NCI-H1092 treated with DMSO at 0.1 percent for 48 hours (cell line): ENCODE measurements around the gene CLIP2.
"Not testable (repeated sequence)": the region's sequence is repeated elsewhere in the genome, so short reads cannot be mapped to it uniquely, and the experiment has no call there.

Source experiments
- DNase-seq: peaks from one replicate; lab custom pipeline; 2025; lab: John Stamatoyannopoulos, UW

The CLIP2 gene

DNA sequence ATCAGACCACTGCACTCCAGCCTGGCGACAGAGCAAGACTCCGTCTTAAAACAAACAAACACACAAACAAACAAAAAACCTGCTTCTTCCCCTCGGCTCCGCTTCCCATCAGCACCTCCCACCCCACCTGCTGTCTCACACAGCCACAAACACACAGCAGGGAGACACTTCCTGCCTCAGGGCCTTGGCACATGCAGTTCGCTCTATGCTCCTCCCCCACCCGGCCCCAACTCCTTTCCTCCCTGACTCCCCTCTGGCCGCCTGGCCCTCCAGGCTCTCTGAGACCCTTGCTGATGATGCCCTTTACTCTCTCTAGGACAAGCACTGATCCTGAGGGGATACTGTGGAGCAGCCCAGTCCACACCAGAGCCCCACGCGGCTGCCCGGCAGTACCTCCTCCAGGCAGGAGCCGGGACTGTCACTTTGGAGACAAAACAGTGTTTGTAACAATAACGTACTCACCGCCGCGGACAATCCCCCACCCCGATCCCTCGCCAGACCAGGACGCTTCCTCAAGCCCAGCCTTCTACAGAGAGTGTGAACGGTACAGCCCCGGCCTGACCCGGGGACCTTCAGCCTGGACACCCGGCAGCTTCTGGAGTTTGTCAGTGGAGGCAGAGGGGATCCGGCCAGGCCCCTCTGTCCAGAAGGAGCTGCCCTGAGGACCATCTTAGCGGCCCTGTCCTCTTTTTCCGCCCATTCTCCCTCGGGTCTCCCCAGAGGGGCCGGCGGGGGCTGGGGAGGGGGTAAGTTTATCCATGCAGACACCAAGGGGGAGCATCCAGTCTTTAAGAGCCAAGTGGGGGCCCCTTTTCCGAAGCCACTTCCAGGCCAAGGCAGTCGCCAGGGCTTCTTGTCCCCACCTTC is 114.5 kb downstream of the CLIP2 start:
- DNase-seq = no peak

DNA sequence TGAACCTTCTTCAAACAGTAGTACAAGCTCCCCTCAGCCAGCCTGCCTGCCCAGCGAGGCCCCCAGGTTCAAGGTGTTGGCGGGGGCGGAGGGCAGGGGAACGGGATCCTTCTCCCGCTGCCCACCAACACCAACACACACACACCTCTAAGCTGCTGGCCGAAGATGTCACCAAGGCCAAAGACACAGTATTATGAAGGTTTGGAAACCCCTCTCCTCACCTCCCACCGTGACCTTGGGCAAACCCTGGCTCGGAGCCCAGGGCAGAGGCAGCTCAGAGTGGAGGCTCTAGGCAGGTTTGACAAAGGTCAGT is 115.1 kb downstream of the CLIP2 start:
- DNase-seq = no peak

DNA sequence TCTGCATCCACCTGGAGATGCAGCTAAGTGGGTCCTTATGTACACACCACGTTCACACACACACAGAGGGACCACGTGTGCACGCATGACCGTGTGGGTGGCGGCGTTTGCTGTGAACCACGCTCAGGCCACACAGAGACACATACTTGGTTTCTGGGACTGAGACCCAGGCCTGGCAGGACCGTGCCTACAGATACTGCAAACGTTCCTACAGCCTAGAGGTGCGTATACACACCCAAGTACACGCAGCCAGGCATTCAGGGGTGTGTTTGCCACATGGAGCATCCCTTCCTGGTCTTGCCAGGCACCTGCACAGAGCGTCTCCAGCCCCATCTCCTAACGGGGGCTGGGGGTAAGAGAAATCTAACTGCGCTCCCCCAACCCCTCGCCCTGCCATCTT is 115.5 kb downstream of the CLIP2 start:
- DNase-seq = no peak

DNA sequence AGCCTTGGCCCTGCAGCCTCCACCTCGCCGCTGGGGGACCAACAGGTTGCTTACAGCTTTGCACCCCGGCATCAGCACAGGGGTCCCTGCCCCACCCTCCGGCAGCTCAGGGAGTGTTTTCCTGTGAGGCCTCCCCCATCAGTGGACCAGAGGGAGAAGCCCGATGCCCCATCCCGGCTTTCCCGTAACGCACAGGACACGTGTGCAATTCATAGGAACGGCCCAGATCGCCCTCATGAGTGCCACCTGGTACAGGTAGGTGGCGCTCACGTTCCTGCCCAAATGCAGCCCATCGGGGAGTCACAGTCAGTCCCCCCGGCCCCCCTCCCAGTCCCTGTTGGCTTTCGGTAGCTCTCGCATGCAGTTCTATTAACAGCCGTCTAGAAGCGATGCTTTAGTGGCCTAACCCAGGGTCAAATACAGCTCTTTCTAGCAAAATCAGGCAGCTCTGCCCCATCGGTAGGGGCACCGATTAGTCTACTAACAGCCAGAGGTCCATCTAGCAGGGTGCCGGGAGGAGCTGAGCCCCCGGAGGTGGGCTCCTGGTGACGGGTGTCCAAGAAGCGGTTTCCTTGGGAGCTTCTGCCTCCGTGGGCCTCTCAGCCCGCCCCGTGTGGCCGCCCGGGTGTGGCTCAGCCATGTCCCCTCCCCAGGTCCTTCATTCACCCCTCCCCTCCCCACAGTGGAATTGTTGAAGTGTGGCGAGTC is 116.1 kb downstream of the CLIP2 start:
- no peak for DNase-seq

DNA sequence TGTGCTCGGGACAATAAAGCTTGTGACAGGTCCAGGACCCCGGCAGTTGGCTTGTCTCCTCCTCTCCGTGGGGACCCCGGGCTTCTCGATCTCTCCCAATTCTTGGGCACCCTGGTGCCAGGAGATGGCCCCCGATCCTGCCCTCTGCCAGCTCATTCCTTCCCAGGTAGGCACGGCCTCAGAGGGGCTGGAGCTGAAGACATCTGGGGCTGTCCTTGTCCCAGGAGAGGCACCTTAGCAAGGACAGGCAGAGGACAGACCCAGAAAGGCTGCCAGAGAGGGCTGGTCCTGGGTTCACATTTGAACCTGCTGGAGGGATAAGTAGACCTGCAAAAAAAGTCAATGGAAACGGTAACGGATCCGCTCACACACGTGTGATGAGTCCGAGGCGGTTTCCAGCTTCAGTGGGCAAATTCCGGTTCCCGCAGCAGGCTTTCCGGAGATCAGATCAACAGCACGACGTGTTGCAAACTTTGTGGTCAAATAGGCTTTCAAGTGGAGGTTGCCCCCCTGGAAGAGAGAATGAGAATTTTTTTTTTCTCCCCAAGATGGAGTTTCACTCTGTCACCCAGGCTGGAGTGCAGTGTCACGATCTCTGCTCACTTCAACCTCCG is 116.8 kb downstream of the CLIP2 start:
- no peak for DNase-seq

DNA sequence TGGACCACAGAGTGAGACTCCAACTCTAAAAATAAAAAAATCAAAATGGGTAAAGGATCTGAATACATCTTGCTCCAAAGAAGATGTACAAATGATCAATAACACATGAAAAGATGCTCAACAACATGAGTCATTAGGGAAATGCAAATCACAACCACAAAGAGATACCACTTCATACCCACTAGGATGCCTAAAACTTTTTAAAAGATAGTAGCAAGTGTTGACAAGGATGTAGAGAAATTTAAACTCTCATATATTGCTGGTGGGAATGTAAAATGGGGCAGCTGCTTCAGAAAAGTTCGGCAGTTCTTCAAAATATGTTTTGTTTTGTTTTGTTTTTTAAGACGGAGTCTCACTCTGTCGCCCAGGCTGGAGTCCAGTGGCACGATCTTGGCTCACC is 118.8 kb downstream of the CLIP2 start:
- no peak for DNase-seq

DNA sequence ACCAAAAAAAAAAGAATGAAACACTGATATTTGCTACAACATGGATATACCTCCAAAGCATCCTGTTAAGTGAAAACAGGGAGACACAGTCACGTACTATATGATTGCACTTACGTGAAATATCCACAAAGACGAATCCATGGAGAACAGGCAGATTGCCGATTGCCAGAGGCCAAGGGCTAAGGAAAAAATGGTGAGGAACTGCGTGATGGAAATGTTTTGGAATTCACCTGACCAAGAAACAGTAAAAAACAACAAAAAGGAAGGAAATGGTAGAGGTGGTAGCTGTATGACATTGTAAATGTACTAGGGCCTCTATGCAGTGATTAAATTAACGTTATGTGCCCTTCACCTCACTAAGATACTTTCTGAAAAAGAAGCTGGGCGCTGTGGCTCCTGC is 120.4 kb downstream of the CLIP2 start:
- DNase-seq = no peak

DNA sequence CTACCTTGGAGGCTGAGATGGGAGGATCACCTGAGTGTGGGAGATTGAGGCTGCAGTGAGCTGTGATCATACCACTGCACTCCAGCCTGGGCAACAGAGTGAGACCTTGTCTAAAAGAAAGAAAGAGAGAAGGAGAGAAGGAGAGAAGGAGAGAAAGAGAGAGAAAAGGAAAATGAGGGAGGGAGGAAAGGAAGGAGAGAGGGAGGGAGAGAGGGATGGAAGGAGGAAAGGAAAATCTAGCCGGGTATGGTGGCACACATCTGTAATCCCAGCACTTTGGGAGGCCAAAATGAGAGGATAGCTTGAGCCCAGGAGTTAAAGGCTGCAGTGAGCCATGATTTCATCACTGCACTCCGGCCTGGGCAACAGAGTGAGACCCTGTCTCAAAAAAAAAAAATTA is 121.6 kb downstream of the CLIP2 start:
- no peak for DNase-seq

DNA sequence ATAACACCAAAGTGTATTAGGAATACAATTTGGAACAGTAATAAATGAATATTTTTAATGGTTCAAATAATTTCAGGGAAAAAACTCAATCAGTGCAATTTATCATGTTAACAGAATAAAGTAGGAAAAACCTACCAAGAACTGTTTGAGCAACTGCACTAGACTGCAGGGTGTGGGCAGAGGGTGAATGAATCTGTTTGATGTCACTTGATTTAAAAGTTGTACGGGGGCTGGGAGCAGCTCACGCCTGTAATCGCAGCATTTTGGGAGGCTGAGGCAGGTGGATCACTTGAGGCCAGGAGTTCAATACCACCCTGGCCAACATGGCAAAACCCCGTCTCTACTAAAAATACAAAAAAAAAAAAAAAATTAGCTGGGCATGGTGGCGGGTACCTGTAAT is 122.4 kb downstream of the CLIP2 start:
- DNase-seq = not testable (repeated sequence)

DNA sequence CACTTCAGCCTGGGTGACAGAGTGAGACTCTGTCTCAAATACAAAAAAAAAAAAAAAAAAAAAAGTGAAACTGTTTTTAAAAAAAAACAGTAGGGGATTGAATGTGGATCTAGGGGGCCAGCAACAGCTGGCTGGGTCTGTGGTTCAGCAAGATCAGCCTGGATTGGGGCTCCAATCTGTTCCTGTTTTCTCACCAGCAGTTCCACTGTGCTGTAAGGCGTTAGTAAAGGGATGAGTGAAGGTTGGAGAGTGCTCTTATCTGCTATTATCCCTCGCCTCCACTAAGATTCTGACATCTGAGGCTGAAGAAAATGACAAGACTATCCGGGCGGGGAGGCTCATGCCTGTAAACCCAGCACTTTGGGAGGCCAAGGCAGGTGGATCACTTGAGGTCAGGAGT is 122.8 kb downstream of the CLIP2 start:
- no peak for DNase-seq

DNA sequence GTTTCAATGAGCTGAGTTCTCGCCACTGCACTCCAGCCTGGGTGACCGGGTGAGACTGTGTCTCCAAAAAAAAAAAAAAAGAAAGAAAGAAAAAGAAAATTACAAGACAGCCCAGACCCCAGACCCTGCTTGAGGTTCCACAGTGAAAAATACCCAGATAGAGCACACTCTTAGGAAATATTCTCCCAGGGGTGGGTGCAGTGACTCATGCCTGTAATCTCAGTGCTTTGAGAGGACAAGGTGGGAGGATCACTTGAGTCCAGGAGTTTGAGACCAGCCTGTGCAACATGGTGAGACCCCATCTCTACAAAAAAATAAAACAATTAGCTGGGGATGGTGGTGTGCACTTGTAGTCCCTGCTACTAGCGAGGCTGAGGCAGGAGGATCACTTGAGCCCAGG is 123.4 kb downstream of the CLIP2 start:
- DNase-seq = no peak

DNA sequence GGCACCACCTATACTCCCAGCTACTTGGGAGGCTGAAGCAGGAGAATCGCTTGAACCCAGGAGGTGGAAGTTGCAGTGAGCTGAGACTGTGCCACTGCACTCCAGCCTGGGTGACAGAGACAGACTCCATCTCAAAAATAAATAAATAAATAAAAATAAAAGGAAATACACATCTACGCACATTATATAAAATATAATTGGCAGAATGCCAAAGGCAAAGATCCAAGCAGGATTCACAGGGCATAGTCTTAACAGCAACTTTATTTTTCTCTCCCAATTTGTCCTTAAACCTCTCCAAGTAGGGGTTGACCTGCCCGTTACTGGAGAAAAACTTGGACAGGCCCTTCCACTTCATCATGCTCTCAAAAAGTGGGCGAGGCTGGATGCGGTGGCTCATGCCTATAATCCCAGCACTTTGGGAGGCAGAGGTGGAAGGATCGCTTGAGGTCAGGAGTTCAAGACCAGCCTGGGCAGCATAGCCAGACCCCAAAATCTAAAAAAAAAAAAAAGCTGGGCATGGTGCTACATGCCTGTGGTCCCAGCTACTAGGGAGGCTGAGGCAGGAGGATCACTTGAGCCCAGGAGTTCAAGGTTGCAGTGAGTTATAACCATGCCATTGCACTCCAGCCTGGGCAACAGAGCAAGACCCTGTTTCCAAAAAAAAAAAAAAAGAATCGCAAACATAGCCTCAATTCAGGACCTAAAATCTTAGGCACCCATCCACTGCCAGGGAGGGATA is 125.6 kb downstream of the CLIP2 start:
- not testable (repeated sequence) for DNase-seq

DNA sequence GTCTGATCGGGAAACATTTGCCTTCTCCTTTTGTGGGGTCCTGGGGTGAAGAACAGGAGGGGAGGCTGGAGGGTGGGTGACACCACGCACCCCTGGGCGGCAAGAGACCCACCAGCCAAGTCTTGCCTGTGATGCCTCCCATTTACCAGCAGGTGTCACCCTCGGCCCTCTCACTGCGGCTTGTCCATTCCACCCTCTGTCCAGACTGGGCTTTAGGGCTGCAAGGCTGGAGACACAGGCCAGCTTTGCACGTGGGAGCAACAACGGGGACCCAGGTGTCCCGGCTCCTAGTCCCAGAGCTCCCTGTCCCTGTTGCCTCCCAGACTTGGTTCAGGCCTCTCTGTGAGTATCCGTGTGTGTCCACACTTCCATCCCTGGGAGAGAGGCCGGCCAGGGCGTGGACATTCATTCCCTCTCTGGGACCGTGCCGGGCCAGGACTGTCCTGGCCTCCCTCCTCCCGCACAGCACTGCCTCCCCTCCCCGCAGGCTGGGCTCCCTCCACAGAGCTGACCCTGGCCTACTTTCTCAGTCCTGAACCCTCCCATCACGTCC is 128.3 kb downstream of the CLIP2 start:
- DNase-seq = peak; percentile 67

DNA sequence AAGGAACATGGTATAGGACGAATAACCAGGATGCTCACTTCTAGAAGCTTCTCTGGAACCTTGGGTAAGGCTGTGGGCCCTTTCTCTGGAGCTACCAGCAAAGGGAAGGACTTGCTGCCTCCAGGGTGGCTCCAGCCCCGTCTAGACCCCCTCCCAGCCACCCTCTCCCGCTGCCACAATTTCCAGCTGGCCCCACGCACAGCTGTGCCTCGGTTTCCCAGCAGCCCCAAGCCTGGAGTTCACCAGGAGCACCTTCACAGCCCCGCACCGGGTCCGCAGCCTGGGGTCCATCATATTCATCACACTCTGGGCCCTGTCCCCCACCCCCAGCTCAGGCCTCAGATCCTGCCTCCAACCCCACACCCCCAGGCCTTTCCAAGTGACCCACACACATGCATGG is 128.9 kb downstream of the CLIP2 start:
- no peak for DNase-seq

DNA sequence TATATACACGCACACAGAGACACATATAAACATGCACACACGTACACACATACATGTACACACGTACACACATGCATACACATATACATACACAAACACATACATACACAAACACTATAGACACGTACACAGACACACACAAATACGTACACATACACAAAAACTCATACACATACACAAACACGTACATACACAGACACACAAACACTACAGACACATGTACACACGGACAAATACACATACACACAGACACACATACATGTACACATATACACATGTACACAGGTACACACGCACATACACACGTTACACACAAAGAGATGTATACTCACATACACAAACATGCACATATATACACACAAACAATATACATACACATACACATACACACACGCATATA is 129.3 kb downstream of the CLIP2 start:
- DNase-seq = no peak

DNA sequence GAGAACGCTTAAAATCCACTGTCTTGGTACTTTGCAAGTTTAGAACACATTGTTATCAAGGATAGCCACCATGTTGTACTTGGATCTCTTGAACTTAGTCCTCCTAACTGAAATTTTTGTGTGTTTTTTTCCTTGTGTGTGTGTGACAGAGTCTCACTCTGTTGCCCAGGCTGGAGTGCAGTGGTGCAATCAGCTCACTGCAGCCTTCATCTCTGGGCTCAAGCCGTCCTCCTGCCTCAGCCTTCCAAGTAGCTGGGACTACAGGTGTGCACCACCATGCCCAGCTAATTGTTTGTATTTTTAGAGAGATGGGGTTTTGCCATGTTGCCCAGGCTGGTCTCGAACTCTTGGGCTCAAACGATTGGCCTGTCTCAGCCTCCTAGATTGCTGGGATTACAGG is 130.0 kb downstream of the CLIP2 start:
- not testable (repeated sequence) for DNase-seq

DNA sequence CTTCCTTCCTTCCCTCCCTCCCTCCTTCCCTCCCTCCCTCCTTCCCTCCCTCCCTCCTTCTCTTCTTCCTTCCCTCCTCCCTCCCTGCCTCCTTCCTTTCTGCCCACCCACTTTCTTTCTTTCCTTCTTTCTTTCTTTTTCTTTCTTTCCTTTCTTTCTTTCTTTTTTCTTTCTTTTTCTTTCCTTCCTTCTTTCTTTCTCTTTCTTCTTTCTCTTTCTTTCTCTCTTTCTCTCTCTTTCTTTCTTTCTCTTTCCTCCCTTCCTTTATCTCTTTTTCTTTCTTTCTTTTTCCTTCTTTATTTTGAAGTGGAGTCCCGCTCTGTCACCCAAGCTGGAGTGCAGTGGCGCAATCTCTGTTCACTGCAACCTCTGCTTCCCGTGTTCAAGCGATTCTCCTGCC is 130.8 kb downstream of the CLIP2 start:
- no peak for DNase-seq

DNA sequence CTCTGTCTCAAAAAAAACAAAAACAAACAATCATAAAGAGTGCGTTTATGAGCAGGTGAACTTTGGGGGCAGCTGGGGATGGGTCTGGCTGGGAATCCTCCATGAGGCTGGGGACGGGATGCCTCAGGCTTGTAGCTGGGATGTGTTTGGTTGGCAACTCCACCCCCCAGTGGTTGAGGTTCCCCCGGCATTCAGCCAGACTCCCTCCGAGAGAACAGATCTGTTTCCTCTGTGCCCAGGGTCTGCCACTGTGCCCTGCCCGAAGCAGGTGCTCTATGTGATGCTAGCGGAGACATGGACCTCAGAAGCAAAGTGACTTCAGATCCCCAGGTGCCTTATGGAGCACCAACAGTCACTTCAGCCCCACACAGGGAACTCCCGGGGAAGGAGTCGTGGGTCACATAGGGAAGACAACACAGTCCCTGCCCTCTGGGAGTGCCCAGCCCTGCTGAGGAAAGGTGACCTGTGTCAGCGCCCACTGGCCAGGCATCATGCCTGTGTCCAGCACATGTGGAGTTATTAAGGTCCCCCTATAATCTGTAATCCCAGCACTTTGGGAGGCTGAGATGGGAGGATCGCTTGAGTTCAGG is 135.2 kb downstream of the CLIP2 start:
- DNase-seq = no peak

DNA sequence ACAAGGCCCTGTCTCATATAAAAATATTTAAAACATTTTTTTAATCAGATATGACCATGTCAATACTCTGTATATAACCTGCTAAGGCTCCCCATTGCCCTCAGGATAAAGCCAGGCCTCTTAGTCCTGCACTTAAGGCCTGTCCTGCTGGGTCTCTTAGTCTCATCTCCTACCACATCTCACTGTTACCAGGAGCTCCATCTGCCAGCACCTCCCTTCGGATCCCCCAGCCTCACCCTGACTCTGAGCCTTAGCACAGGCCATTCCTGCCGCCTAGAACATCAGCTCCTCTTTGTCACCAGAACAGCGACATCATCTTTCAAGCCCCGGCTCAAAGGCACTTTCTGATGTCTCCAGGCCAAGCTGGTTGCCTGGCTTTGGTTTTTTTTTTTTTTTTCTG is 138.8 kb downstream of the CLIP2 start:
- DNase-seq = no peak

DNA sequence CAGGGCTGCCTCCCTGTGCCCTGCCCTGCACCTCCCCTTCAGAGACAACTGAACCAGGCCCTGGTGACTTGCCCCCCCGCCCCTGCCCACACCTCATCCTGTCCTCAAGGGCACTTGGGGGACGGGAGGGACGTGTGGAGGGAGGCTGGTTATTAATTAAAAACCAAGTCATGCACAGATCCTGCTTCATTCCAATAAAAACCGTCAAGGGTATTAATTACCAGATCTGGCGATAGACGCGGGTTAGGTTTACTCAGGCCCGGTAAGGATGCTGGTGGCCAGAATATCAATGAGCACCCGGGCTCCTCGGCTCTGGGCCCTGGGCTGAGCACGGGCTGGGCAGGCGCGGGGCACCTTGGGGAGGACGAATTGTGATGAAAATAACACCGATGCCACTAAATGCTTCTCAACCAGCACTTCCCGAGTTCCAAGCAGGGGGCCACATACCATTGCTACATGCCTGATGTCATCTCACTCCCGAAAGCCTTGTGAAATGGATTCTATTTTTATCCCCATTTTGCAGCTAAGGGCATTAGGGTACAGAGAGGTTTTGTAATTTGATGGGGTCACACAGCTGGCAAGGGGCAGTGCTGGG is 140.0 kb downstream of the CLIP2 start:
- no peak for DNase-seq

DNA sequence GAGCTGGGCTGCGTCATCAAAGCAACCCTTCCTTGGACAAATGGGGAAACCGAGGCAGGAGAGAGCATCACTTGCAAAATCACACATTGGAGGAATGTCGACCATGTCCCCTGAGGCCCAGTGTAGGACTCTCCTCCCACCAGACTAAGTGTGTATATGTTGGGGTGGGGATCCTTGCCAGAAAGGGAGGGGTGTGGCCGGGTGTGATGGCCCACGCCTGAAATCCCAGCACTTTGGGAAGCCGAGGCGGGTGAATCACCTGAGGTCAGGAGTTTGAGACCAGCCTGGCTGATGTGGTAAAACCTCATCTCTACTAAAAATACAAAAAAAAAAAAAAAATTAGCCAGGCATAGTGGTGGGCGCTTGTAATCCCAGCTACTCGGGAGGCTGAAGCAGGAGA is 141.2 kb downstream of the CLIP2 start:
- not testable (repeated sequence) for DNase-seq
